Hematopoietic multipotent progenitor cell treated with erythropoietin and hydrocortisone succinate and interleukin-3 and kit ligand, for 6 days (in vitro differentiated cells): ENCODE measurements around the gene TRMT44.
"Not testable (repeated sequence)": the region's sequence is repeated elsewhere in the genome, so short reads cannot be mapped to it uniquely, and the experiment has no call there.

Experiments used
- DNase-seq: peaks from one replicate; pipeline ENCODE4 v3.0.0-alpha.2; 2015

Gene TRMT44

DNA sequence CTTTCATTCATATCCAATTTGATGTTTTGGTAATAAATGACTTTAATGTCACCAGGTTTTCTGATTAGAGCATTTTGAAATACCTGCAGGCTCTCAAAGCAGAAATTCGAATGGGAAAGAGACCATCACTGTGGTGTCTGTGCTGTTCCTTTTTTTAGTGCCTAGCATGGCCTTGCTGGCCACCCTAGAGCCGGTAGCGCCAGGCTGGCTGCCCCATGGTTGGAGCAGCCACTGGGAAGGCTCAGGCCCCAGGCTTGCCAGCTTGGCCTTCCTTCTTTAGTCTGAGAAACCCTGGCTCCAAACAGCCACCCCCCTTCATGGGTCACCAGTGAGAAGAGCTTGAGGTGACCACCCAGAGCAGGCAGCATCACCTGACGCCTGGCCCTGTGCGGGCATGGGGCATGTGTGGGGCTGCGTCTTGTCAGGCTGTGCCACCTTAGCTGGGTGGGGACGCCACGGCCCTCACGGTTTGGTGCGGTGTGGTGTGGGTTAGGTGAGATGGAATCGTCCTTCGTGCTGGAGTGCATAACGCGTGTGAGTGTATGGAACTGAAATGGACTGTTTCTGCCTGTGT lies 30.0 kb downstream of the TRMT44 start:
- no peak for DNase-seq

DNA sequence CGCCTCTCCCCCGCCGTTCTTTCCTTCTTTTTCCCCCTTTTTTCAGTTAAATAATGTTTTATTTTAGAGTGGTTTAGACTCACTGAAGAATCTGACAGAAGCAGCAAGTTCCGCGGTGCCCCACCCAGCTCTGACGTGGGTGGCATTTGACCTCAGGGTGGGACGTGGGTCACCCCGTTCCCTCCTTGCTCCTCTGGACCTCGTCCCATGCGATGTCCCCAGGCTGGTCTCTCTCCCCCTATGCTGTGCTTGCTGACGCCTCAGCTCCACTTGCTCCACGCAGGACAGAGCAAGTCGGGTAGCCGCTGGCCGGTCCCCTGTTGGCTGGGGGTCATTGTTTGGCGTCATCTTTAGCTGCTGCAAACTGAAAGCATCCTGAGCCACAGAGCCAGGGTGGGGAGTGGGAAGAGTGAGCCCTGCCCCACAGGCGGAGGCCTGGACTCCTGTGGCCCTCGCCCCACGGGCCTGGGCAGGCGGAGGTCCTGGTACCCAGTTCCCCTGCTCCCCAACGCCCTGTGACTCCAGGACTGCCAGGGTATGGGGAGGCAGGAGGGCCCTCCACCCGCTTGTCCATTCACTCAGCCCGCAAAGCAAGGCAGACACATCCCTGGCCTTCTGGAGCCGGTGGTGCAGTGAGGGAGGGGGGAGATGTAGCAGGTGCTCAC lies 30.8 kb downstream of the TRMT44 start:
- DNase-seq, result no peak

GRCh38 chr4:8472158-8472688 lies 31.6 kb downstream of the TRMT44 start:
- no peak for DNase-seq

DNA sequence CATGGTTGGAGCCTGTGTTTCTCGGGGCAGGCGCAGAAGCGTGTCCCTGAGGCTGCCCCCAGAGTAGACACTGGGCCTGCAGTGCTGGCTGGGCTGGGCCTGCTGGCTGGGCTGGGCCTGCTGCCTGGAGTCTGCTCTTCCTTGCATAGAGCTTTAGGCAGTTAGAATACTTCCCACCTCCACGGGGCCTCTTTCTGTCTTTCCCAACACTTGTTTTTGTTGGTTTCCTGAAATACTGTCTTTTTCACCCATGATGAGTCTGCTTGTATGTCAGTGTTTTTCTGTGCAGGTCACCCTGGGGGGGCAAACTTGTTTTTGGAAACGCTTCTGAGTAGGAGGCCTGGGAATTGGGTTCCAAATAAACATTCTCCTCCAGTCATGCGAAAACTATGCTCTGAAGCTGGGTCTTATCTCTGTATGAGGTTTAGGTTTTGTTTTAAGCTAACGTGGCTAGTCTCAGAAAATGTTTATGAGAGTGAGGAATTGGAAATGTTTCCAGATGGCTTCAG lies 32.2 kb downstream of the TRMT44 start:
- no peak for DNase-seq

- DNase-seq, result no peak
These were observed 32.8 kb downstream of the TRMT44 start for GRCh38 chr4:8473198-8473919.

DNA sequence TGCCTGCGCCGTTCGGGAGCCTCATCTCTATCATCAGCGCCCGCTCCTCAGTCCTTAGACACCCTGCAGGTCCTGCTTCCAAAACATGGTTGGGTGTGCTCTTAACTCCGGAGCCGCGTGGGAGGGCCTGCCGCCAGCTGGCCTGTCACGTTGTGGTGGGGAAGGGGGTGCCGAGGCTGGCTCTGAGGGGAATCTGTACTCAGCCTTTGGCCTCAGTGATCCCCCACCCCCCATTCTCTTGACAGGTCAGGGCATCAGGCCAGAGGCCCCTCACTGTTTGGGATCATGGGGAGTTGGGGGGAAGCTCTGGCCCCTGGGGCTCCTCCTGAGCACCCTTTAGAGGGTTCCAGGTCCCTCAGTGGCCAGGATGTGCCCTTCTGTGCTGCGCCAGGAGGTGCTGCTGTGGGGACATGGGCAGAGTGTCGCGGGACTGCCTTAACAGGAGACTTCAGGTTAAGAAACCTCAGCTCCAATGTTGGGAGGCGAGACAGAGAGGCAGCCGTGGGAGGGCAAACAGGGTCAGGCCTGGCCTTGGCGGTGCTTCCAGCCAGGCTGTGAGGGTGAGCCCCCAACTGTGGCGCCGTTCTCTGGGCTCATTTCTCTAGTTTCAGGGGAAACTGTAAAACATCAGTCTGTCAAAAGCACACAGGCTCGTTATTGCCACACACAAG lies 33.5 kb downstream of the TRMT44 start:
- no peak for DNase-seq

DNA sequence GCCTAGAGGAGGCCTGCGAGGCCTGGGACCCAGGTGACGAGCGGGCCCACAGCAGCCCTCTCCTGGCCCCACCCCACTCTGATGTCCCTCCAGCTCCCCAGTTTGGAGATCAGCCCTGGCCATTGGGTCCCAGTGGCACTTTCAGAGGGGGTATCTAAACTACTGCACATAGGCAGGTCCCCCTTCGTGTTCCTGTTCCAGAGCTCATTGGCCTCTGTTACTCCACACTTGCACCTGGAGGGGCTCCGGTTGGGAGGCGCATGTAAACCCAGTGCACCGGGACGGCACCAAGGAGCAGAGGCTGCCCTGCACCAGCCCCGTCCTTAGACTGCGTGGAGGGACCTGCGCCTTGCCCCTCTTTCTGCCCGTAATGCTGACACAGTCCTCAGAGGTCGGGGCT lies 34.3 kb downstream of the TRMT44 start:
- DNase-seq, result no peak

DNA sequence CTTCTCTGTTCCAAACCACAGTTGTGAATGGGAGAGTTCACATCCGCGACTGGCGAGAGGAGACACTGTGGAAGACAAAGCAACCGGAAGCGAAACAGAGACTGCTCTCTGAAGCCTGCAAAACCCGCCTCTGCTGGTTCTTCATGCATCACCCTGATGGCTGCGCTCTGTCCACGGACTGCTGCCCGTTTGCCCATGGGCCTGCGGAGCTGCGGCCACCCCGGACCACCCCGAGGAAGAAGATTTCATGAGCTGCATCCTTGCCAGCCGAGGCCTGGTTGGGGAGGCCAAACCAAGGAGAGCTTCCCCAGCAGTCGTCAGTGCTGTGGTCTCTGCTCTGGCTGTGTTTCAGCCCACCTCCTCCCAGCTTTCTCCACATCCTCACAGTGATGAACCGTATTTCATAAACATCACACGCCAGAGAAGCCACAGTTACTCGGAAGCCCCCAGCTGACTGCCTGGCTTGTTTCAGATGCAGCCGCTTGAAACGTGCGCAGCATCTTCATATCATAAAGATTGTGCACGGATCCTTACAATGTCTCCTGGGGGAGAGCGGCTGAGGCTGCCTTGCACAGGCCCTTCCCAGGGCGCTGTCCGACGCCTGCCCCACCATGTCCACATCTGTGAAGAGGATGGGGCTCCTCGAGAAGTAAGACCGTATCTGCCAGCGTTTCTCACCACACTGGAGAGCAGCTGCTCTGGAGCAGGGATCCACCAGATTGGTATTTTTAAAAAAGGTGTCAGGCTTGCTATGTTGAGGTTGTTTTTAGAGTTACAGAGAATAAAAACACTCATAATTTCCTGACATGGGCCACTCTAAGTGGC lies 35.4 kb downstream of the TRMT44 start:
- DNase-seq, result no peak

DNA sequence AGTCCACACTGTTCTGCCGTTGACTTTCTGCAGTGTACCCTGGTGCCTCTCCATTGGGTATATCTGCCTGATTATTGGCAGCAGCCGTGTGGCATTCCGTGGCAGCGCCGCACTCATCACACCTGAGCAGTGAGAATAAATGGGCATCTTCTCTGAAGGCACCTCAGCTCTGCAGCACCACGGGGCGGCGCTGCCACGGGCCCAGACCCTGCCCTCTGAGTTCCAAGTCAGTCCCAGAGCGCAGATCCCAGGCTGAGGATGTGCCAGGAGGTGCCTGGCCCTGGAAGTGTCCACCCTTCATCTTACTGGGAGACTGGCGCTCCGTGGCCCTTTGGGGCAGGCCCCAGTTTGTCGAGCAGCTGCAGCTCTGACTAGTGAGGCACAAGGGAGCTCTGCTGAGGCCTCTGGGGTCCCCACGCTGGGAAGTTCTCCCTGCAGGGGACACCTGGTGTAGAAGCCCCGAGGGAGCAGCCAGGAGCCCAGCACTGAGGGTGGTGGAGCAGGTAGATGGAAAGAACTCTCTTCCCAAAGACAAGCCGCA lies 36.6 kb downstream of the TRMT44 start:
- DNase-seq, result no peak

- no peak for DNase-seq
These were observed 37.1 kb downstream of the TRMT44 start for GRCh38 chr4:8477676-8478075.

DNA sequence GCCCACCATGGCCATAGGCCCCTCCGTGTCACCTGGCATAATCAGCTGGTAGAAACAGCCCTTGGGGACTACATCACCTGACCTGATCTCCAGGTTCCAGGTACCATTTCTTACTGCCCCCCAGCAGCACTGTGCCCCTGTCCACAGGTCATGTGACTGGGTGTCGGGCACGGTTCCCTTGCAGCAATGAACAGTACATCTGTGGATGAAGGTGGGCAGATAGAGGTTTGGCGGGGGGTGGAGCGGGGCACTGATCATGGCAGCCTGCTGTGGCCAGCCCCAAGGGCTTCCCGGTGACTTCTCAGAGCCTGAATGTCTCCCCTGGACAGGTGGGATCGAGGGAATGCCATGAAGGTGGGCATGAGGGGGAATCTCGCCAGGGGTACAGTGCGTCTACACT lies 37.8 kb downstream of the TRMT44 start:
- no peak for DNase-seq

GRCh38 chr4:8478801-8479744 lies 38.5 kb downstream of the TRMT44 start:
- no peak for DNase-seq

DNA sequence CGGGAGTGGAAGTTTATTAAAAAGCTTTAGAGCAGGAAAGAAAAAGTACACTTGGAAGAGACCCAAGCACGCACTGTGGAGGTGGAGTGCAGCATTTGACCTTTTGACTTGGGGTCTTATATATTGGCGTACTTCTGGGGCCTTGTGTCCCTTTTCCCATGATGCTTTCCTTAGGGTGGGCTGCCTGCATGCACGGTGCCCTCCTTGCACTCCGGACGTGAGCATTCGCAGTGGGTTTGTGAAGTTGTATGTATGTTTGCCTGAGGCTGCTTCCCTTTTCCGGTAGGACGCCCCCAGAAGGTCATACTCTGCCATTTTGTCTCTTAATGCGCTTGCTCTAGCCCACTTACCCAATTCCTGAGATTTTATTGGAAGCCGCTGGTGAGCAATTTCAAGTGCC lies 39.6 kb downstream of the TRMT44 start:
- DNase-seq, result no peak

GRCh38 chr4:8486643-8487042 lies 46.1 kb downstream of the TRMT44 start:
- not testable (repeated sequence) for DNase-seq

DNA sequence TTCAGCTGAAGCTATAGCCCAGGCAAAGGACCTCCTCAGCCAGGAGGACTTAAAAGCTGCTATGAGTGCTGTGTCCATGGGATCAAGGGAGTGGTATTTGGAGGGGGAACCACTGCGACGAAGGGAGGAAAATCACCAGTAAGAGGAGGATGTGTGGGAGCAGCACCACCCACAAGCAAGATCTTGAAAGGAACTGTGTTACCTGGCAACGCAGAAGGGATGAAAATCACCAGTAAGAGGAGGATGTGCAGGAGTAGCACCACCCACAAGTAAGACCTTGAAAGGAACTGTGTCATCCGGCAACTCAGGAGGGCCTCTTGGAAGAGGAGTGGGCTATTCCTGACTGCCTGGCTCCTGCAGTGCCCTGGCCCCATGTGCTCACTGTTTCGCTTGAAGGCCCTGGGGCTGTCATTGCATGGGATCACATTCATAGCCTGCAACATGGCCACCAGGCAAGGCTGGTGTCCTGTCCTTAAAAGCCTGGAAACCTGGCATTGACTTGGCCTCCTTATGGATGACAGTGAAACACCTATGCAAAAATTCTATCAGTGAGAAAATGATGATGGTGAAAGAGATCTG lies 48.3 kb downstream of the TRMT44 start:
- DNase-seq, result no peak

- DNase-seq, result not testable (repeated sequence)
These were observed 50.9 kb downstream of the TRMT44 start for GRCh38 chr4:8491478-8491877.

DNA sequence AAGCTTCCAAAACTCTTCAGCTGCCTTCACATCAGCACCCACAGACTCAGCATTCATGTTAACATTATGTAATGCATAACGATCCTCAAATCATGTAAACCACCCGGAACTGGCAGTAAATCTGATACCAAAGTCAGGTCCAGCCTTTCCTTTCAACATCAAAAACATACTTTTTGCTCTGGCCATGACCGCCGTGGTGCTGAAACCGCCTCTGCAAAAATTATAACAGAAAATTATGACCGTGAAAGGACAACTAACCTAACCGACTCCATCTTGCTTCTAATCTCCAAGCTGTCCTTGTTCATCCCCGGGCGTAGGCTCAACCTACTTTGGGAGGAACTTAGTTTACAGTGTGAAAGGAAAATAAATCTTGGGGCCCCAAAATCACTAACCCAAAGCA lies 51.6 kb downstream of the TRMT44 start:
- no peak for DNase-seq

- DNase-seq, result no peak
These were observed 52.9 kb downstream of the TRMT44 start for GRCh38 chr4:8493484-8493883.

GRCh38 chr4:8494218-8494617 lies 53.6 kb downstream of the TRMT44 start:
- no peak for DNase-seq

GRCh38 chr4:8494983-8495548 lies 54.5 kb downstream of the TRMT44 start:
- no peak for DNase-seq
